Measurements from ENCODE around the gene RNF144A.

GRCh38 chr2:6994536-6995128 is 77.4 kb downstream of the RNF144A start:
- TF ChIP-seq CTCF (IDR thresholded peaks at IDR 0.05; ENCODE audit: low read depth, low read length) (no peak), POLR2A (IDR thresholded peaks at IDR 0.05; ENCODE audit: extremely low read depth, insufficient read length) (no peak)

All from NB4 (cell line).